HG03442 (cell line): Measurements from ENCODE around the gene PXDC1.
"Not testable (repeated sequence)": the region's sequence is repeated elsewhere in the genome, so short reads cannot be mapped to it uniquely, and the experiment has no call there.

Experiments
- ATAC-seq: cut with Tn5 transposase; IDR thresholded peaks from one replicate; pipeline ENCODE4 v1.9.1; 2021; ENCODE audit warnings: mild to moderate bottlenecking, moderate library complexity; ENCODE audit not compliant: unreplicated experiment

Gene PXDC1

DNA sequence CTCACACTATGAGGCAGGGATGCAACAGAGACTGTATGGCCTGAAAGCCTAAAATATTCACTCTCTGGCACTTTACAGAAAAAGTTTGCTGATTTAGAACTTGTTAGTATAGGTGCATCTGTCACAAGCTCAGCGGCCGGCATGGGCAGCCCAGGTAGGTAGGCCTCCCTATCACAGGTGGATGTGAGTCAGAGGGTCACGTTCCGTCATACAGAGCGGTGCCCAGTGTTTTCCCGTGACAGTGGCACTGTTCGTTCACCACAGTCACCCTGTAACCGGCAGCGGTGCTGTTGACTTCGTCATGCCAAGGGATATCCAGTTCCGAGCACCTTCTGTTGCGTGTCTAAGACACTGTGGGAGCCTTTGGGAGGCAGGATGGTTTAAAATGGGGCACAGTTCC, 32.9 kb upstream of the PXDC1 start:
- ATAC-seq: no peak

DNA sequence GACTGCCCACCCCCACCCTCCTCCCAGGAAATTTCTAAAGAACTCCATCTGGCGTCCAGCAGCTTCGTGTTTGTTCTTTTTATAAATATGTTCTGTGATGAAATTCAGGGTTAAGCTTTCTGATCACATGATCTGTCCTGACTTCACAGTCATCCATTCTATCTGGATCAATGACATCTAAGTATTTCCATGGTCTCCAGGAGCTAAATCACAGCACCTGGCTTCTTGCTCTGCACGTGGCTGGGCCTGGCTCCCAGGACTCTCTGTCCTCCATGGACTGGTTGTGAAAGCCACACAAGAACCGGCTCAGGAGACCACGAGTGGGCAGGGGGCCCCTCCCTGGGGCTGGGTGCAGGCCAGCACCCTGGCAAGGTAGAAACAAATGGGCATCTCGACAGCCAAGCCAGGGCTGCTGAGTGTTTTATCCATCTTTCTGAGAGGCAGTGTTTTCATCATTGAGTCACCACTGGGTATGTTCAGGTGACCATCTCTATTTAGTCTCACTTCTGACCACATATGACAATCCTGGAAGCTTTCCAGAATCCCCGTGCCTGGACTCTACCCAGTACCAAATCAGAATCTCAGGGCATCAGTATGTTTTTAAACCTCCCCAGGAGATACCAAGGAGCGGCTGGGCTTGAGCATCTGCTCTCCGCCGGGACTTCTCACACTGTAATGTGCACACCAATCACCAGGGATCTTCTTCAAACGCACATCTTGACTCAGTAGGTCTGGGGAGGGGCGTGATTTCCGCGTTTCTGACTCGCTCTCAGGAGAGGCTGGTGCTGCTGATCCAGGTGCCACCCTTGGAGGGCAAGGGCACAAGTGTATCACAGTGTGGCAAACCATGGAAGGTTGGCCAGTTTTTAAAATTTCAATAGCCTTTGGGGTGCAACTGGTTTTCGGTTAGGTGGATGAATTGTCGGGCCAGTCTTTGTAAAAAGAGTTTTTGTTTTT, 31.6 kb upstream of the PXDC1 start:
- no peak for ATAC-seq

DNA sequence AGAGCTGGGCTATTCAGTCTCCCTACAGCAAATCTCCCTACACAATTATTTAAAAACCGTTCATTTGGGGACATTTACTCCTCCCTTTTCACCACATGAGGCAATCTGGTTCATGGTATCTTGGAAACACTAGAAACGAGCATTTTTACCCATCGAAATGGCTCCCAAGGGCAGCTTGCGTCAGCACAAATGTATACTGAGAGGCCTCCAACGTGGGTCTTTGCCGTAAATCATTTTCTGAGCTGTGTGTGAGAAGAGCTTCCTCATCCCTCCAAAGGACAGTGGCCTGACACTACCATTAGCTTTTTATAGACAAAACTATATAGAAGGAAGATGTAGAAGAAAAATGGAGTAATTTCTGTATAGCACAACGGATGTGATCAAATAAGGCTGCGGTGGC, 30.0 kb upstream of the PXDC1 start:
- no peak for ATAC-seq

DNA sequence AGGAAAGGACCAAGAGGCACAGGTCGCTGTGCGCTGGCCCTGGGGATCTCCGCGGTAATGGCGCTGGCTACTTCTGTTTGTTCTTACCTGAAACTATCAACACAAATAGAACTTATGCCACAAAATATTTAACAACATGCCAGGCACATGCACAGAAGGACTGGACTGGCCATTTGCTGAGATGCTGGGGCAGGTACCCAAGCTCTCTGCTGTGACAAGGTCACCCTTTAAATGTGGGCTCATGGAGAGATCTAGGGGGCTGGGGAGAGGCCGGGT, 28.0 kb upstream of the PXDC1 start:
- no peak for ATAC-seq

DNA sequence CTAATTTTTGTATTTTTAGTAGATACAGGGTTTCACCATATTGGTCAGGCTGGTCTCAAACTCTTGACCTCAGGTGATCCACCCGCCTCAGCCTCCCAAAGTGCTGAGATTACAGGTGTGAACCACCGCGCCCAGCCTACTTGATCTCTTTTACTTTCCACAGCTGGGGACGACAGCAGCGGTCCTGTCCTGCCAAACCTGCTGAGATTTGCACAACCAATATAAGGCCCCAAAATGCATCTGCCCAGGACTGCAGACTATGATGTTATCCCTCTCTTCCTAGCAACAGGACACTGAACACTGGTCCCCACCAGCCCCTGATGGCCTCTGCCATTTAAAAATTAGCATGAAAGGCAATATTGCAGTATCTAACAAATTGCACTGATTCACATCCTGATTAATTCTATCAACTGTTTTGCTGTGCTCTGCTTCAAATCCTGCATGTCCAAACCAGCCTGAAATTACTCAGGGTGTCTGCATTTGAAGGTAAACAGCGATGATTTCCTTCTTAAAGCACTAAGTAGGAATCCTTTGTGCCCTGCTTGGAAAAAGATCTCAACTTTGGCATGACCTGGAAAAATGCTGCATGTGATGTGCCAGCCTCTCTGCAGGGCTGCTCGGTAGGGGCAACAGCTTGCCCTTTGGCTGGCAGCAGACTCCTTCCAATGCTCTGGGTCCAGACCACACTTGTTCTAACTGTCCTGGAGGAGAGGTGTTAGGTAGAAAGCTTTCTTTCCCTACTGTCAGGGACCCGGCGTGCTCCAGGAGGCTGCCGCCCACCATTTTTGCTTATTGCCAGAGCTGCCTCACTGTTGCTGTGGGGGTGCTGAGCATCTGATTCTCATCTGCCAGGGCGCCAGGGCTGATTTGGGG, 27.4 kb upstream of the PXDC1 start:
- ATAC-seq: no peak

DNA sequence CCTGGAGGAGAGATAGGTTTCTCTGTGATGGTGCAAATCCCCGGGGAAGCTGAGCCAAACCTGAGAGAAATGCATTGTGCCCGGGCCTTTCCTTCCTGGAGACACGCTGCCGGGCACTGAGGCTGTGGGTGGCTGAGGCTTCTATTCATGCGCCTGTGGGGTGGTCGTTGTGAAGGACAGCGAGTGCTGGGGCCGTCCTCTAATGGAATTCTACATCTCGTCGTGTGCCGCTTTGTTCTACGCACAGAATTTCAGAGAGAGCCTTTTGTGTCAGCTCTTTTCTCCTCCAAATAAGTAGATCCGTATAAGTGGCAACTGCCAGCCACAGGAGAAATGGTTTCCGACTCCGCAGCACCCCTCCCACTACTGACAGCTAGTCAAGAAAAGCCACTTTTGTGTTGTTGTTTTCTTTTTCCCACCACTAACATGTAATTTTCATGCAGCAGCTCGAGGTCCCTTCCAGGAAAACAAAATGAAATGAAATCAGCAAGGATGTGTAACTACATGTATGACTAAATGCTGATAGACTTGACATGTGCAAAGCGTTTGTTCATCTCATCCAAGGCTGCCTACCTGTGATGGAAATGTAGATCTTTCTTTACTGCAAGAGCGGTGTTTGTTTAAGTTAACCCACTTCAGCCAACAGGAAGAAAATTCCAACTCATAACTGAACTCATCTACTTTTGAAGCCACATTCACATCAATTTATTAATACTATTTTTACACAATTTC, 26.4 kb upstream of the PXDC1 start:
- no peak for ATAC-seq

DNA sequence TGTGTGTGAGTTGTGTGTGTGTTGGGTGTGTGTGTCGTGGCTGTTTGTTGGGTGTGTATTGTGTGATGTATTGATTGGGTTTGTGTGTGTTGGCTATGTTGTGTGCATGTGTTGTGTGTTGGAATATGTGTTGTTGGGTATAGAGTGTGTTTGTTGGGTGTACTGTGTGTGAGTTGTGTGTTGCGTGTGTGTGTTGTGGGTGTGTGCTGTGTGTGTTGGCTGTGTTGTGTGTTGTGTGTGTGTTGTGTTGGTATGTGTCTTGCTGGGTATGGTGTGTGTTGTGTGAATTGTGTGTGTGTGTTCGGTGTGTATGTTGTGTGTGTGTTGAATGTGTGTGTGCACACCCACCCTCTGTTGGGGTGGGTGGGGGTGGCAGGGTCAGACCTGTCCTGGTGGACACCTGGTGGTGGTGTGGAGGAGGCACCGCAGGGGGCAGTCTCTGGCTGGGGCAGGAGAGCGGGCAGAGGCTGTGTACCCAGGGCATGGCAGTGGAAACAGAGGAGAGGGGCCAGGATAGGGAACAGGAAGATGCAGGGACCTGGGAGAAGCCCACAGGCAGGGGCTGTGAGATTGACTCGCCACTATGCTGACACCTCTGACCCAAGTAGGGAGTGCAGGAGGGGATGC, 25.5 kb upstream of the PXDC1 start:
- ATAC-seq: no peak

DNA sequence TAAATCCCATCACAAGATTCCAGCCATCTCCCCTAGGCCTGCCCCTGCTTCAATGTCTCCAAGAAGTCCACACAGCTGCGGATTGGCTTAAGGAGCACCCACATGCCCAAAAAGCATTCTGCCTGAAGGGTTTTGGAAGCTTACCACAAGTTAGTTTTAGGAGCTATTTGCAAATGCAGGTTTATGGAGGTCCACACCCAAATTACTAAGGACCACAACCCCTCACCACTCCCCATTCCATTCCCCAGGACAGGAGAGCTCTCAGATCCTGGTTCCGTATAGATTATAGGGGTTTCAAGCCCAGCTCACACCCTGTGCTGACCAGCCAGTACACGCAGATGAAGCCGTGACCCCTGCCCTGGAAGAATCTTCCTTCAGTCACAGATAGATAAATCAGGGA, 24.3 kb upstream of the PXDC1 start:
- ATAC-seq: no peak

DNA sequence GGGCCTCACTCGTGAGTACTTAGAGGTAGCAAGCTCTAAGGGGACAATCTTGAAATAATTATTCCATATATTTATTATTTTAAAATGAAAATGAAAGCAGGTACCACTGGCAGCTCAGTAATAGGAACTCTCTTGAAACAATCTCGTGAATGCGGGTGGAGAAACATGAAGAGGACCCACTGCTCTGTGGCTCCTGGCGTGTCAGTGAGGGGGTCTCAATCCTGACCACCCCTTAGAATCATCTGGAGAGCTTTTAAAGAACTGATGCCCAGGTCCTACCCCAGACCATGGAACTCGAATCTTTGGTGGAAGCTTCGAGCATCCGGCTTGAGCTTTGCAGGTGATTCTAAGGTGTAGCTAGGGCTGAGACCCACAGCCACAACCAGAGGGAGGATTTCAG, 23.9 kb upstream of the PXDC1 start:
- ATAC-seq: no peak

DNA sequence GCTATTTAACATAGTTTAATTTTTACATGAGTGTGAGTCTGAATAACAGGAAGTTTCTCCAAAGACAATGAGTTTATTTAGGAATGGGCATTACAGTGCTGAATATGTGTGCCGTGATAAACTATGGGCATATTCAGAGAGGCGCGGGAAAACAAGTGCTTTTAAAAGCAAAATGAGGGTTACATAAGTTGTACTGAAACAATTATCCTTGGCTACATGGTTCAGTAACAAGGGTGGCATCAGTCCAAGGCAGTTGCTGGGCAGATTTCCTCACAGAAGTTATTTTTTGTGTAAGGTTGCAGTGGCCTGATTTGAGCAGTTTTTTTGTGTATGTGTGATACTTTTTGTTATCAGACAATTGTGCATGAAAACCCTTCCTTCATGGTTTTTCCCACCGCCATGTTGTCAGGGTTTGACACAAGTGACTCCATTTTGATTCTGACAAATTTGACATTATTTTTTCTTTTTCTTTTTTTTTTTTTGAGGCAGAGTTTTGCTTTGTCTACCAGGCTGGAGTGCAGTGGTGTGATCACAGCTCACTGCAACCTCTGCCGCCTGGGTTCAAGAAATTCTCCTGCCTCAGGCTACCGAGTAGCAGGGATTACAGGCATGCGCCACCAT, 22.3 kb upstream of the PXDC1 start:
- ATAC-seq: no peak

DNA sequence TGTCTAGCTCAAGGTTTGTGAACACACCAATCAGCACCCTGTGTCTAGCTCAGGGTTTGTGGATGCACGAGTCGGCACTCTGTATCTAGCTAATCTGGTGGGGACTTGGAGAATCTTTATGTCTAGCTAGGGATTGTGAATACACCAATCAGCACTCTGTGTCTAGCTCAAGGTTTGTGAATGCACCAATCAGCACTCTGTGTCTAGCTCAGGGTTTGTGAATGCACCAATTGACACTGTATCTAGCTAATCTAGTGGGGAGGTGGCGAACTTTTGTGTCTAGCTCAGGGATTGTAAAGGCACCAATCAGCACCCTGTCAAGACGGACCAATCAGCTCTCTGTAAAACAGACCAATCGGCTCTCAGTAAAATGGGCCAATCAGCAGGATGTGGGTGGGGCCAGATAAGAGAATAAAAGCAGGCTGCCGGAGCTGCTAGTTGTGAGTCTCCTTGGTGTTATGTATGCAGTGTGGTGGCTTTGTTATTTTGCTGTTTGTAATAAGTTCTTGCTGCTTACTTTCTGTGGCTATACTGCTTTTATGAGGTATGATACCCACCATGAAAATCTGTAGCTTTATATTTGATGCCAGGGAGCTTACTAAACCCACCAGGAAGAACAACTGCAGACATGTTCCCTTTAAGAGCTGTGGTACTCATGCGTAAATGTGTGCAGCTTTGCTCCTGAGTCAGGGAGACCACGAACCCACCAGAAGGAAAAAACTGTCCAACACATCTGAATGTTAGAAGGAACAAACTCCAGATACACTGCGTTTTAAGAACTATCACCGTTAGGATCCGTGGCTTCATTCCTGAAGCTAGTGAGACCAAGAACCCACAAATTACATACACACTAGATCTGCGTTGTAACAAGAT, 20.9 kb upstream of the PXDC1 start:
- ATAC-seq: not testable (repeated sequence)

DNA sequence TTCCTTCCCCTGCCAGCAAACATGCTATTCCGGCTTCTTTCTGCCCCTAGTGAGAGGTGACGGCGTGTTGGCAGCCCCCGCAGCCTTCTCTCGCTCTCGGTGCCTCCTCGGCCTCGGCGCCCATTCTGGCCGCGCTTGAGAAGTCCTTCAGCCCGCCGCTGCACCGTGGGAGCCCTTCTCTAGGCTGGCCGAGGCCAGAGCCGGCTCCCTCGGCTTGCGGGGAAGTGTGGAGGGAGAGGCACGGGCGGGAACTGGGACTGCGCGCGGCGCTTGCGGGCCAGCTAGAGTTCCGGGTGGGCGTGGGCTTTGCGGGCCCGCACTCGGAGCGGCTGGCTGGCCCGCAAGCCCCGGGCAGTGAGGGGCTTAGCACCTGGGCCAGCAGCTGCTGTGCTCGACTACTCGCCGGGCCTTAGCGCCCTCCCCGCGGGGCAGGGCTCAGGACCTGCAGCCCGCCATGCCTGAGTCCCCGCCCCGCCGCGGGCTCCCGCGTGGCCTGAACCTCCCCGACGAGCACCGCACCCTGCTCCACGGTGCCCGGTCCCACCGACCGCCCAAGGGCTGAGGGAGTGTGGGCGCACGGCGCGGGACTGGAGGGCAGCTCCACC, 20.0 kb upstream of the PXDC1 start:
- no peak for ATAC-seq

DNA sequence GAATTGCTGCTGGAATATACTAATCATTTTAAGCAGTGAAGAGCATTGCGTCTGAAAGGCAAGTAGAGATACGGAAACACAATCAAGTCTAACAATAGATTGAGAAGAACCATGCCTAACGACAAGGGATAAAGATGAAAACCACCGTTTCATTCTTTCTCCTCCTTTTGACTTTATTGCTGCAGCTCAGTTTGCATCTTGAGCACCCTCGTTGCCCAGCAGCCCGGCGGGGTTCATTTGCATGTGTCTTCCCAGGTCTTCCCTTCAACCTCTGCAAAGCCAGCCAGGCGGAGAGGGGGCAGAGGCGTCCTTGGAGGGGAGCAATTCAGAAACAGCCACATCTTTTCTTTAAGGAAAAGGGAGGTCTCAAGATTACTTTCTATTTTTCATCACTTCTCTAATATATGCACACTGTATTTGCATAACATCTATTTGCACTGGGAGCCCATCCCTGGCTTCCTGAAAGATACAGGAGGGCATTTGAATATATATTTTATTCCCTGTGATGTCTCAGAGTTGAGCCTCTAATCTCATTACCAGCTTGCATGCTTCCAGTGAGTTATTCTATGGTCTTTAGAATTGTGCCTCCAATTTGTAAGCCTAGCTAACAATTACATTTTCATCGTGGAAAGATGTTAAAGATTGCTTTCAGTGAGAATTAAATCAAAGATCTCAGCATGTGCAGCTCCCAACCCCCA, 18.7 kb upstream of the PXDC1 start:
- no peak for ATAC-seq

DNA sequence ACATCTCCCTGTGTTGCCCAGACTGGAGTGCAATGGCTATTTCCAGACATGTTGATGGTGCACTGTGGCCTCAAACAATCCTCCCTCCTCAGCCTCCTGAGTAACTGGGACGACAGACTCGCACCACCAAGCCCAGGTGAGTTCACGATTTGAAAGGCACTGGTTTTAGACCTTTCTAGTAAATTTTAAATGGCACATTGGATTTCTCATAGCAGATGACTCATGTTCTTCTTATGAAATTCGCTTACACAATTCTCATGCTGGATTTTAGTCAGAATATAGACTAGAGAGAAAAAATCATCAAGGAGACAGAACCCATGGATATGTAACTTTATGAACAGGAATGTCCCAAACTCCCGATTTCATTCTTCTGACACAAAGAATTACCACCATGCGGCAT, 18.1 kb upstream of the PXDC1 start:
- no peak for ATAC-seq

DNA sequence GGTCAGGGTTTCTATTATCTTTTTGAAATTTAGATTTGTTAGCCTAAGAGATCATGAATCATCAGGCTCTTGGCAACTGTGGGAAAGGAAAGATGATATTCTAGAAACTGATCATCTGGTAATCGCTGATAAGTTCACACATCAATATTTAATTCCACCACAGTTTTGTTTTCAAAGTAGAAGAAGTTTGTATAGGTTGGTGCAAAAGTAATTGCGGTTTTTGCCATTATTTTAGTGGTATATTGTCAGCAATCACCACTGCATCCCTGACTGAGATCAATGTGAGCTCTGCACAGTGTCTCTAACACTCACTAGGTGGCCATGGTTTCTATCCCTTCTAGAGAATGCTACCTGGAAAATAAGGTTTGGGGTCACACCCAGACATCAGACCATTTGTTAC, 17.0 kb upstream of the PXDC1 start:
- ATAC-seq: no peak

DNA sequence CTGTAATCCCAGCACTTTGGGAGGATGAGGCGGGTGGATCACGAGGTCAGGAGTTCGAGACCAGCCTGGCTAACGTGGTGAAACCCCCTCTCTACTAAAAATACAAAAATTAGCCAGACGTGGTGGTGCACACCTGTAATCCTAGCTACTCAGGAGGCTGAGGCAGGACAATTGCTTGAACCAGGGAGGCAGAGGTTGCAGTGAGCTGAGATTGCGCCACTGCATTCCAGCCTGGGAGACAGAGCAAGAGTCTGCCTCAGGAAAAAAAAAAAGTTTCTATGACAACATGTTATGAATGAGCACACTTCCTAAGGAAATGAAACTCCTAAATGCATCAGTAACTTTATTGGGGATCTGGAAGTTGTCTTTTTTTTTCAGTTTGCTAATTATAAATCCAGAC, 16.0 kb upstream of the PXDC1 start:
- not testable (repeated sequence) for ATAC-seq

DNA sequence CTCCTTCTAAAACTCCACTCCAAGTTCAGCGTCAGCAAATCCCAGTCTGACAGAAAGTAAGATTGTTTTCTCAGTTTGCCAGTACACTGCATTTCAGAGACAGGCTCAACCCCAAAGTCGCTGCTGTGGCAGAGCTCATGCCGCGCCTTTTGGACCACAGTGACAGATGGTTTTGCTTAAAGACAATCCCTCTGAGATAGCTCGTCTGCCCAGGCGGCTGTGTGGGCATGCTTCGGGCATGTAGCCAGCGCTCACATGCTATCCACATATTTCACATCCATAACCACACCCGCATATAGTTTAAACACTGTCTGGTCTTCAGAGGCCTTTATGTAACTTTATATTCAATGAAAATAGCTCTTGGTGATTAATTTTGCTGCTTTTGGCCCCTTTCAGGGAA, 14.7 kb upstream of the PXDC1 start:
- ATAC-seq: no peak

DNA sequence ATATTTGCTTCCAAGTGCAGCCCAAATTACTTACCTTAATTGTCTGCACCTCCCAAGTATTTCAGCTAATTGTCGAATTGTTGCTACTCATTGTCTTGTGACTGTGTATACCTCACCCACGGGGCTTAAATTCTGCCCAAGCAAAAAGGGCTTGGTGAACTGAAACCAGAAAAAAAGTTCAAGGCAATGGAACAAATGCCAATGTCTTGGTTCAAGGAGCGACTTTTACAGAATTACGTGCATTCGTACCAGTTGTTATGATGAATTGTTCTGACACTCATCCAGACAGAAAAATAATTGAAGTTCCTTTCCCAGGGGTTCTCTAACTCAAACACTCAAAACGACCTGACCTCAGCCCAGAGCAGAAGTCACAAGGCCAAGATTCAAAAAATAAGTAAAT, 13.9 kb upstream of the PXDC1 start:
- ATAC-seq: no peak
